Femur (tissue), 1 donor: ENCODE results near the gene FGF1.

Experiments used
- DNase-seq: peaks from one replicate; pipeline ENCODE4 v3.0.0-alpha.2; 2017

The FGF1 gene

GRCh38 chr5:142569905-142570304 is 116.0 kb downstream of the FGF1 start:
- DNase-seq, result no peak

- DNase-seq, result no peak
Observed at GRCh38 chr5:142568996-142569335, 116.9 kb downstream of the FGF1 start.

- DNase-seq, result peak; percentile 42
Observed at GRCh38 chr5:142568283-142568995, 117.5 kb downstream of the FGF1 start.

GRCh38 chr5:142561486-142562097 is 124.3 kb downstream of the FGF1 start:
- DNase-seq, result no peak

- DNase-seq, result no peak
Observed at GRCh38 chr5:142561029-142561428, 124.9 kb downstream of the FGF1 start.

- no peak for DNase-seq
Observed at GRCh38 chr5:142552107-142552506, 133.8 kb downstream of the FGF1 start.

- peak; percentile 65 for DNase-seq
Observed at GRCh38 chr5:142551338-142552067, 134.4 kb downstream of the FGF1 start.

- DNase-seq, result no peak
Observed at GRCh38 chr5:142550471-142550870, 135.4 kb downstream of the FGF1 start.

GRCh38 chr5:142549834-142550233 is 136.1 kb downstream of the FGF1 start:
- no peak for DNase-seq

- DNase-seq, result peak; percentile 77
Observed at GRCh38 chr5:142548739-142549275, 137.1 kb downstream of the FGF1 start.

- DNase-seq, result no peak
Observed at GRCh38 chr5:142547445-142548380, 138.2 kb downstream of the FGF1 start.

- no peak for DNase-seq
Observed at GRCh38 chr5:142545650-142546322, 140.1 kb downstream of the FGF1 start.

- no peak for DNase-seq
Observed at GRCh38 chr5:142544946-142545649, 140.8 kb downstream of the FGF1 start.

- DNase-seq, result no peak
Observed at GRCh38 chr5:142544071-142544753, 141.7 kb downstream of the FGF1 start.

GRCh38 chr5:142542906-142543305 is 143.0 kb downstream of the FGF1 start:
- peak; percentile 59 for DNase-seq
